ENCODE data around the gene ABCA9. TPM values are rescaled to one million over a fixed set of nuclear protein-coding genes. Genes with fewer than 3 reads are reported as not detected.
"Not testable (repeated sequence)": the region's sequence is repeated elsewhere in the genome, so short reads cannot be mapped to it uniquely, and the experiment has no call there.

The ABCA9 gene
- total RNA-seq, 2 donors from 2014 or later: not detected

GRCh38 chr17:69012895-69013805 lies 47.6 kb downstream of the ABCA9 start:
- Mint-ChIP-seq H3K27ac (no peak overlapping the region), H3K9me3 (no peaks in the 10 kb centered on the region)
- no peak for ATAC-seq

DNA sequence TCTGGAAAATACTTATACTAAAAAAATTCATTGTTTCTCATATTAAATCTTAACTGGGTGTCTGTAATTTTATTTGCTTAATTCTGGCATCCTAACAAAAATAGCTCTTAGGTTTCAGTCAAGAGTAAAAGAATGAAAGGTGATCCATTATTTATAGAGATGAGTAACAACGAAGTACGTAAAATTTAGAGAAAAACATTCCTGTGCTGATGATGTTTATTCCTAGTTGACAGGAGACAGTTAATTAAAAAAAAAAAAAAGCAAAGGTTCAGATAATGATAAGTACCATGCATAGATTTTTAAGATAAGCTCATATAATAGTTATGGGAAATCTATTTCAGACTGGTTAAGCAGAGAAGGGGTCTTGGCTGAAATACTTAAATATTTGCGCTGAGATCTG lies 50.8 kb downstream of the ABCA9 start:
- H3K9me3 Mint-ChIP-seq: no peaks in the 10 kb centered on the region
- no peaks in the 10 kb centered on the region for H3K36me3 Mint-ChIP-seq
- ATAC-seq (no peak), DNase-seq (ENCODE audit: low spot score in 2 of 2) (no peak)
- no peak overlapping the region for H3K27ac Mint-ChIP-seq

More at GRCh38 chr17:69012895-69013805, 47.6 kb downstream of the ABCA9 start:
- no peak for DNase-seq (ENCODE audit: low spot score in 2 of 2)
- no peaks in the 10 kb centered on the region for H3K36me3 Mint-ChIP-seq

- DNase-seq (ENCODE audit: low spot score in 2 of 2); H3K9me3 Mint-ChIP-seq; H3K36me3 Mint-ChIP-seq; H3K27ac Mint-ChIP-seq; ATAC-seq: not testable (repeated sequence)
These were observed 56.0 kb downstream of the ABCA9 start for GRCh38 chr17:69004759-69005158.

GRCh38 chr17:68999743-69000142 lies 61.0 kb downstream of the ABCA9 start:
- DNase-seq (ENCODE audit: low spot score in 2 of 2); H3K27ac Mint-ChIP-seq; H3K36me3 Mint-ChIP-seq; H3K9me3 Mint-ChIP-seq; ATAC-seq: not testable (repeated sequence)

DNA sequence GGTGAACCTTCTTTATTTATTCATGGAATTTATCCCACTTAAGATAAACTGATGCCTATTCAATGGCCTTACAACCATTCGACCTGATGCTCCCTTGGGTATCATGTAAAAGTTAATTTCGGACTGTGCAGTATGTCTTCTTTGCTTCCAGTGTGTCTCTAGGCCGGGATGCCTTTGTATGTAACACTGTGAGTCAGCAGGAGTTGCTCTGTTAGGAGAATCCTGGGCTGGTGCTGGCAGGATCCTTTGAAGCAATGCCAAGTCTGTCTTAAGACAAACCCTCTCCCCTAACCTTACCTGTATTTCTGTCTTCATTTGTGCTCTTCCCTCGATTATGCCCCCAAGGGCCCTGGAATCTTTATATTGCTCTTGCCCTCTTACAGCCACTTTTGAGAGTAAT lies 67.6 kb downstream of the ABCA9 start:
- Mint-ChIP-seq H3K36me3 (no peaks in the 10 kb centered on the region), H3K27ac (no peak overlapping the region), H3K9me3 (no peaks in the 10 kb centered on the region)
- ATAC-seq: no peak
- no peak for DNase-seq (ENCODE audit: low spot score in 2 of 2)

GRCh38 chr17:68987966-68988365 lies 72.8 kb downstream of the ABCA9 start:
- no peaks in the 10 kb centered on the region for H3K36me3 Mint-ChIP-seq
- DNase-seq (ENCODE audit: low spot score in 2 of 2): no peak
- no peak for ATAC-seq
- no peaks in the 10 kb centered on the region for H3K9me3 Mint-ChIP-seq
- H3K27ac Mint-ChIP-seq: no peak overlapping the region

GRCh38 chr17:68981288-68981687 lies 79.4 kb downstream of the ABCA9 start:
- Mint-ChIP-seq H3K36me3 (peaks cover 0 to 6% of the 10 kb centered on the region in 2 donors), H3K9me3 (no peaks in the 10 kb centered on the region), H3K27ac (no peak overlapping the region)
- DNase-seq (ENCODE audit: low spot score in 2 of 2) (no peak), ATAC-seq (no peak)

DNA sequence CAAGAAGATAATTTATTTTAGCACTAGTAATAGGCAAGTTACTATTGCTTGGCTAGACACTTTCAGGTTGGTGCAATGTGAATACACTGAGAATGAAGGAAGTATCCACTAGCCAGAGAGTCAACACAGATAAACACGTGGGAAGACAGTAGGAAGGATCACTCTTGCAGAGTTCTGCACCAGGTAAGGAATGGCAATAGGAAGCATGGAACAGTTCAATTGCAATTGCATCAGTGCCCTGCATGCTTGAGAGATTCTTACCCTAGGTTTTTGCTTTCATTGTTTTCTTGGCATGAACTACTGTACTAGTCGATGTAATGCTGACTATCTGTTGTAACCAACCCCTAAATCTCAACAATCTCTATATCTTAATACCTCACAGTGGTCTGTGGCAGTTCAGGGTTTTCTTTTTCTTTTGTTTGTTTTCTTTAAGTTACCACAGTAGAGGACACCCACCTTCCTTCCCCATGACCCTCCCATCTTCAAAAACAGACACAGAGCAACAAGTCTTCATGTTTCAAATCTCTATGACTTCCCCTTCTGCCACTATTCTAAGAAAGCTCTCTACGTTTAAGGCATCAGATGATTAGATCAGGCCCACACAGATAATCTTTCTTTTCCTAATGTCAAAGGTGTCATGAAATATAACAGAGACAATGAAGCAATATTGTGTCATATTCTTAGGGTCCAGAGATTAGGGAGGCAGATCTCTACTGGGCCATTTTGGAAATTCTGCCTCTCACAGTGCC lies 87.5 kb downstream of the ABCA9 start:
- no peaks in the 10 kb centered on the region for H3K9me3 Mint-ChIP-seq
- H3K36me3 Mint-ChIP-seq: peaks cover 0 to 6% of the 10 kb centered on the region in 2 donors
- H3K27ac Mint-ChIP-seq: no peak overlapping the region
- ATAC-seq: no peak
- DNase-seq (ENCODE audit: low spot score in 2 of 2): no peak

DNA sequence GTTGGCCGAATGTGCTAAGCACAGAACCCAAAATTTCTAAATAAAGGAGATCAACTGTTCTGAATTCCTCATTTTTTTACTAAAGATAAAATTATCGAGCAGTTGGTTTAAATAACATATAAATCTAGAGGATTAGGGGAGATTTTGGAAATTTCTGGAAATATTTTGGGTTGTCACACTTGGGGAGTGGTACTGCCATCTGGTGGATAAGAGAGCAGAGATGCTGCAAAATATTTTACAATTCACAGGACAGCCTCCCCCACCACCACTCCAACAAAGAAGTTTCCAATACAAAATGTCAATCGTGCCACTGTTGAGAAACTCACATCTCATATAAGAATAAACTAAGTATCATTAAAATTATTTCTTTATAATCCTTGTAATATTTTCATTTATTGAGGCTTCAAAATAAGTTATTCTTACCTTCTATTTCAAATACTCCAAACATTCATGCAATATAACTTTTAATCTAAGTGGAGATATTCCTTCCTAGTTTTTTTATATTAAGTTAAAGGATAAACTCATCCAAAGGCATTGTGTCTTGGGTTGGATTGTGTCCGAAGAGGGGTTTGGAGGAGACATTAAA lies 88.5 kb downstream of the ABCA9 start:
- Mint-ChIP-seq H3K36me3 (peaks cover 0 to 6% of the 10 kb centered on the region in 2 donors), H3K27ac (no peak overlapping the region), H3K9me3 (no peaks in the 10 kb centered on the region)
- ATAC-seq (no peak), DNase-seq (ENCODE audit: low spot score in 2 of 2) (no peak)

GRCh38 chr17:68969101-68969500 lies 91.6 kb downstream of the ABCA9 start:
- Mint-ChIP-seq H3K27ac (no peak overlapping the region), H3K36me3 (no peaks in the 10 kb centered on the region), H3K9me3 (peaks cover 0 to 4% of the 10 kb centered on the region in 2 donors)
- ATAC-seq (no peak), DNase-seq (ENCODE audit: low spot score in 2 of 2) (no peak)

GRCh38 chr17:68963958-68964357 lies 96.8 kb downstream of the ABCA9 start:
- no peak for ATAC-seq
- Mint-ChIP-seq H3K9me3 (peaks cover 0 to 9% of the 10 kb centered on the region in 2 donors), H3K27ac (no peak overlapping the region)

GRCh38 chr17:68961214-68961882 lies 99.4 kb downstream of the ABCA9 start:
- Mint-ChIP-seq H3K27ac (no peak overlapping the region), H3K9me3 (peaks cover 0 to 9% of the 10 kb centered on the region in 2 donors), H3K36me3 (no peaks in the 10 kb centered on the region)
- DNase-seq (ENCODE audit: low spot score in 2 of 2) (no peak), ATAC-seq (no peak)

More at GRCh38 chr17:68963958-68964357, 96.8 kb downstream of the ABCA9 start:
- DNase-seq (ENCODE audit: low spot score in 2 of 2): no peak
- H3K36me3 Mint-ChIP-seq: no peaks in the 10 kb centered on the region

DNA sequence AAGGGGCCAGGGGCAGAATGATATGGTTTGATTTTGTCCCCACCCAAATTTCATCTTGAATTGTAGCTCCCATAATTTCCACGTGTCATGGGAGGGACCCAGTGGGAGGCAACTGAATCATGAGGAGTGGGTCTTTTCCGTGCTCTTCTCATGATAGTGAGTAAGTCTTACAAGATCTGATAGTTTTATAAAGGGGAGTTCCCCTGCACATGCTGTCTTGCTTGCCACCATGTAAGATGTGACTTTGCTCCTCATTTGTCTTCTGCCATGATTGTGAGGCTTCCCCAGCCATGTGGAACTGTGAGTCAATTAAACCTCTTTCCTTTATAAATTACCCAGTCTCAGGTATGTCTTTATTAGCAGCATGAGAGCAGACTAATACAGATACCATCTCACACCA lies 101.6 kb downstream of the ABCA9 start:
- not testable (repeated sequence) for H3K27ac Mint-ChIP-seq; H3K36me3 Mint-ChIP-seq; H3K9me3 Mint-ChIP-seq; DNase-seq (ENCODE audit: low spot score in 2 of 2)
- ATAC-seq: peak; percentile 51 to 67

DNA sequence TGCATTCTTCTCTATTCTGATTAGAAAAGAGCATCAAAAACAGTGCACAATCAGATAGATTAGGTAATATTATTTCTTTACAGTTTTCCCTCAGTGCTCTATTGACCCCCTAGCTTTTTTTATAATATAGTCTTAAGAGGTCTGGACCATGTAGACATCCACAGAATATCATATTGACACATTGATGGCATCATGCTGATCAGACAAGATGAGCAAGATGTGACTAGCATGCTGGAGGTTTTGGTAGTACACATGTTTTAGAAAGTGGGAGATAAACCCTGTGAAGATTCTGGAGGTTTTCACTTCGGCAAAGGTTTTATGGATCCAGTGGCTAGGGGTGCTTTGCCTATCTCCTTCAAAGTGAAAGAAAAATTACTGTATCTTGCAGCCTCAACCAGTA lies 102.8 kb downstream of the ABCA9 start:
- H3K9me3 Mint-ChIP-seq: peaks cover 0 to 5% of the 10 kb centered on the region in 2 donors
- H3K36me3 Mint-ChIP-seq: no peaks in the 10 kb centered on the region
- DNase-seq (ENCODE audit: low spot score in 2 of 2) (no peak), ATAC-seq (peak; percentile 59 to 63)
- no peak overlapping the region for H3K27ac Mint-ChIP-seq

GRCh38 chr17:68955181-68955841 lies 105.4 kb downstream of the ABCA9 start, which contains the start of gene ABCA8:
Gene ABCA8 (minus strand): TSS chr17:68955392. CDS start chr17:68942034, 13,358 bp downstream.
- DNase-seq (ENCODE audit: low spot score in 2 of 2) (no peak), ATAC-seq (no peak)
- Mint-ChIP-seq H3K36me3 (no peaks in the 10 kb centered on the region), H3K9me3 (peaks cover 0 to 5% of the 10 kb centered on the region in 2 donors), H3K27ac (no peak within 1 kb of the TSS)

Data from activated naive CD4-positive, alpha-beta T cell treated with anti-CD3 and anti-CD28 coated beads, Interleukin-2, amount 50 U/mL, for 72 hours (primary cell).